WTC11 (cell line): ENCODE results near the gene SCIN.

Experiments
- CTCF ChIP-seq: fragments of 200-600 bp; IDR thresholded peaks from 2 replicates; pipeline ENCODE4 v1.8.0; 2022; ENCODE audit warnings: antibody characterized with exemption
- E2F5 ChIP-seq: sonication (generic); formaldehyde crosslinking; IDR thresholded peaks from 2 replicates; pipeline ENCODE4 v1.8.1; 2022; ENCODE audit warnings: mild to moderate bottlenecking, moderate library complexity, missing genetic modification reagents
- HMGA2 ChIP-seq: fragments of 250-450 bp; sonication (Bioruptor Pico); IDR thresholded peaks from 2 replicates; pipeline ENCODE4 v1.4.0; 2021; ENCODE audit warnings: mild to moderate bottlenecking, moderate library complexity
- KAT7 ChIP-seq: sonication (generic); formaldehyde crosslinking; IDR thresholded peaks from 2 replicates; pipeline ENCODE4 v1.8.1; 2023; ENCODE audit warnings: missing genetic modification reagents, mild to moderate bottlenecking, borderline replicate concordance
- NFYB ChIP-seq: sonication (generic); formaldehyde crosslinking; conservative IDR thresholded peaks from 2 replicates; pipeline ENCODE4 v1.8.0; 2022; ENCODE audit warnings: low read depth, missing genetic modification reagents
- NR2C2 ChIP-seq: sonication (generic); formaldehyde crosslinking; IDR thresholded peaks from 2 replicates; pipeline ENCODE4 v1.8.0; 2022; ENCODE audit warnings: mild to moderate bottlenecking, missing genetic modification reagents
- PRRX2 ChIP-seq: fragments of 250-450 bp; sonication (Bioruptor Pico); IDR thresholded peaks from 2 replicates; pipeline ENCODE4 v1.8.0; 2021; ENCODE audit warnings: mild to moderate bottlenecking
- RELA ChIP-seq: sonication (generic); formaldehyde crosslinking; IDR thresholded peaks from 2 replicates; pipeline ENCODE4 v1.8.1; 2022; ENCODE audit warnings: missing genetic modification reagents, mild to moderate bottlenecking, borderline replicate concordance
- SMAD3 ChIP-seq: sonication (generic); formaldehyde crosslinking; IDR thresholded peaks from 2 replicates; pipeline ENCODE4 v1.8.0; 2022; ENCODE audit warnings: missing genetic modification reagents, mild to moderate bottlenecking, borderline replicate concordance
- STAT6 ChIP-seq: sonication (generic); formaldehyde crosslinking; conservative IDR thresholded peaks from 2 replicates; pipeline ENCODE4 v1.8.1; 2023; ENCODE audit warnings: mild to moderate bottlenecking, low read depth, missing genetic modification reagents, moderate library complexity
- TF ChIP-seq, protein P1 (sequence below): sonication (generic); formaldehyde crosslinking; IDR thresholded peaks from 2 replicates; pipeline ENCODE4 v1.8.0; 2022; ENCODE audit warnings: mild to moderate bottlenecking, missing genetic modification reagents
- TF ChIP-seq, protein P2 (sequence below): sonication (generic); formaldehyde crosslinking; IDR thresholded peaks from 2 replicates; pipeline ENCODE4 v1.8.0; 2023; ENCODE audit warnings: missing genetic modification reagents
- TF ChIP-seq, protein P3 (sequence below): sonication (generic); formaldehyde crosslinking; IDR thresholded peaks from 2 replicates; pipeline ENCODE4 v1.8.0; 2022; ENCODE audit warnings: mild to moderate bottlenecking, missing genetic modification reagents

DNA sequence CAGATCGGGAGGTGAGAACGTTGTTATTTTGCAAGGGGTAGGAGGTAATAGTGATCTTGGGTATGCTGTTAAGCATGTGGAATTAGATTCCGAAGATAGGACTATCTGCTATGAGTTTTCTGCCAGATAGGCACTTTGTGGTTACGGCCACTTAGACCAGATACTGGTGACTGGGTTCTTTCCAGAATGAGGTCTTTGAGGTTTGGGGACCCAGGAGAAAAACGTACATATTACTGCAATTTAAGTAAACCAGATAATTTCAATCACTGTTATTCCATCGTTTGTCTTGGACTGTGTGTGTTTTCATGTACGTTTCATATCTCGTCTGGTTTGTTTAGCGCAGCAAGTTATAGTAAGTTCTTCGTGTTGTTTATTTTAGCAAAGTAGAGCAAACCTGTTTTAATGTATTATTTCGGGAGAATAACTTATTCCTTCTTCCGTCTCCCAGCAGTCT lies 117.2 kb downstream of the SCIN start:
- no peak for TF ChIP-seq CTCF
- TF ChIP-seq STAT6 (CRISPR knock-in tag) = no peak
- TF ChIP-seq KAT7 (CRISPR knock-in tag) = no peak
- TF ChIP-seq NFYB (CRISPR knock-in tag) = no peak
- no peak for TF ChIP-seq HMGA2 (CRISPR knock-in tag)
- no peak for TF ChIP-seq RELA
- TF ChIP-seq E2F5 (CRISPR knock-in tag) = no peak
- no peak for TF ChIP-seq NR2C2 (CRISPR knock-in tag)
- no peak for TF ChIP-seq SMAD3
- TF ChIP-seq, protein P1, sequence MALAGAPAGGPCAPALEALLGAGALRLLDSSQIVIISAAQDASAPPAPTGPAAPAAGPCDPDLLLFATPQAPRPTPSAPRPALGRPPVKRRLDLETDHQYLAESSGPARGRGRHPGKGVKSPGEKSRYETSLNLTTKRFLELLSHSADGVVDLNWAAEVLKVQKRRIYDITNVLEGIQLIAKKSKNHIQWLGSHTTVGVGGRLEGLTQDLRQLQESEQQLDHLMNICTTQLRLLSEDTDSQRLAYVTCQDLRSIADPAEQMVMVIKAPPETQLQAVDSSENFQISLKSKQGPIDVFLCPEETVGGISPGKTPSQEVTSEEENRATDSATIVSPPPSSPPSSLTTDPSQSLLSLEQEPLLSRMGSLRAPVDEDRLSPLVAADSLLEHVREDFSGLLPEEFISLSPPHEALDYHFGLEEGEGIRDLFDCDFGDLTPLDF (CRISPR knock-in tag) = no peak
- TF ChIP-seq, protein P2, sequence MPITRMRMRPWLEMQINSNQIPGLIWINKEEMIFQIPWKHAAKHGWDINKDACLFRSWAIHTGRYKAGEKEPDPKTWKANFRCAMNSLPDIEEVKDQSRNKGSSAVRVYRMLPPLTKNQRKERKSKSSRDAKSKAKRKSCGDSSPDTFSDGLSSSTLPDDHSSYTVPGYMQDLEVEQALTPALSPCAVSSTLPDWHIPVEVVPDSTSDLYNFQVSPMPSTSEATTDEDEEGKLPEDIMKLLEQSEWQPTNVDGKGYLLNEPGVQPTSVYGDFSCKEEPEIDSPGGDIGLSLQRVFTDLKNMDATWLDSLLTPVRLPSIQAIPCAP (CRISPR knock-in tag) = no peak
- TF ChIP-seq, protein P3, sequence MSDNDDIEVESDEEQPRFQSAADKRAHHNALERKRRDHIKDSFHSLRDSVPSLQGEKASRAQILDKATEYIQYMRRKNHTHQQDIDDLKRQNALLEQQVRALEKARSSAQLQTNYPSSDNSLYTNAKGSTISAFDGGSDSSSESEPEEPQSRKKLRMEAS = no peak
- no peak; the same call in 1 of the 2 replicates for TF ChIP-seq PRRX2 (CRISPR knock-in tag)
